HPDE6-E6E7 (cell line): ENCODE measurements around the gene CD7.
A peak's percentile ranks its signal among the peaks of the same experiment; 100 is the strongest.

Experiments used
- DNase-seq: peaks from one replicate; pipeline ENCODE4 v3.0.0; 2011; ENCODE audit warnings: missing footprints; ENCODE audit errors: extremely low spot score

CD7 gene

GRCh38 chr17:82298538-82299421, 18.6 kb downstream of the CD7 start:
- no peak for DNase-seq

GRCh38 chr17:82297714-82298537, 19.5 kb downstream of the CD7 start:
- DNase-seq = peak; percentile 90

GRCh38 chr17:82297280-82297713, 20.1 kb downstream of the CD7 start:
- peak; percentile 77 for DNase-seq

- no peak for DNase-seq
Observed at GRCh38 chr17:82296511-82297279, 20.7 kb downstream of the CD7 start.

GRCh38 chr17:82295472-82295814, 22.0 kb downstream of the CD7 start:
- DNase-seq = no peak

GRCh38 chr17:82294064-82294773, 23.2 kb downstream of the CD7 start:
- no peak for DNase-seq

GRCh38 chr17:82292251-82293154, 24.9 kb downstream of the CD7 start:
- DNase-seq = peak; percentile 98

- DNase-seq = no peak
Observed at GRCh38 chr17:82291582-82292250, 25.7 kb downstream of the CD7 start.

GRCh38 chr17:82287868-82288801, 29.3 kb downstream of the CD7 start:
- peak; percentile 71 for DNase-seq

GRCh38 chr17:82287013-82287867, 30.2 kb downstream of the CD7 start:
- DNase-seq = no peak

GRCh38 chr17:82285141-82285540, 32.3 kb downstream of the CD7 start:
- no peak for DNase-seq

- peak; percentile 89 for DNase-seq
Observed at GRCh38 chr17:82283208-82283749, 34.1 kb downstream of the CD7 start.

- DNase-seq = no peak
Observed at GRCh38 chr17:82282239-82283207, 34.9 kb downstream of the CD7 start.

GRCh38 chr17:82281502-82282238, 35.7 kb downstream of the CD7 start:
- DNase-seq = peak; percentile 84

- DNase-seq = no peak
Observed at GRCh38 chr17:82281076-82281475, 36.3 kb downstream of the CD7 start.
